MM.1S (cell line): Measurements from ENCODE around the gene ANTXR1.

Source experiments
- DNase-seq: peaks from one replicate; pipeline ENCODE4 v3.0.0-alpha.2; 2015
- H2AFZ ChIP-seq: fragments of 300-600 bp; sonication (generic); 2 replicates; pipeline ENCODE4 v1.6.0; 2016; ENCODE audit warnings: antibody characterized with exemption, low read length
- H3F3A ChIP-seq: fragments of 300-600 bp; sonication (generic); 2 replicates; pipeline ENCODE4 v1.6.1; 2016; ENCODE audit warnings: mild to moderate bottlenecking, antibody characterized with exemption, low read length, moderate library complexity, mixed read lengths; ENCODE audit not compliant: insufficient read depth
- H3K27ac ChIP-seq: fragments of 300-600 bp; sonication (generic); 2 replicates; pipeline ENCODE4 v1.5.1; 2016; ENCODE audit warnings: mild to moderate bottlenecking, low read length
- H3K27me3 ChIP-seq: fragments of 300-600 bp; sonication (generic); replicated peaks from 2 replicates; pipeline ENCODE4 v1.6.0; 2016; ENCODE audit warnings: low read length; ENCODE audit not compliant: insufficient read depth
- H3K36me3 ChIP-seq: fragments of 300-600 bp; sonication (generic); replicated peaks from 2 replicates; pipeline ENCODE4 v1.6.1; 2016; ENCODE audit warnings: mild to moderate bottlenecking, low read length, mixed read lengths; ENCODE audit not compliant: insufficient read depth
- H3K4me1 ChIP-seq: fragments of 300-600 bp; sonication (generic); 2 replicates; pipeline ENCODE4 v1.6.1; 2016; ENCODE audit warnings: low read length, mixed read lengths
- H3K4me2 ChIP-seq: fragments of 300-600 bp; sonication (generic); 2 replicates; pipeline ENCODE4 v1.6.0; 2016; ENCODE audit warnings: low read depth, low read length
- H3K4me3 ChIP-seq: fragments of 300-600 bp; sonication (generic); 2 replicates; pipeline ENCODE4 v1.5.1; 2016; ENCODE audit warnings: low read length, mixed read lengths
- H3K79me2 ChIP-seq: fragments of 300-600 bp; sonication (generic); 2 replicates; pipeline ENCODE4 v1.6.1; 2016; ENCODE audit warnings: mixed run types, low read length, mixed read lengths
- H3K9ac ChIP-seq: fragments of 300-600 bp; sonication (generic); 2 replicates; pipeline ENCODE4 v1.6.1; 2016; ENCODE audit warnings: low read length, mixed read lengths
- H3K9me2 ChIP-seq: fragments of 300-600 bp; sonication (generic); replicated peaks from 2 replicates; pipeline ENCODE4 v1.6.1; 2016; ENCODE audit warnings: mild to moderate bottlenecking, low read length, mixed read lengths; ENCODE audit not compliant: insufficient read depth
- H3K9me3 ChIP-seq: fragments of 300-600 bp; sonication (generic); replicated peaks from 2 replicates; pipeline ENCODE4 v1.6.1; 2016; ENCODE audit warnings: mild to moderate bottlenecking, low read length, mixed read lengths; ENCODE audit not compliant: insufficient read depth
- H4K20me1 ChIP-seq: fragments of 300-600 bp; sonication (generic); 2 replicates; pipeline ENCODE4 v1.6.1; 2016; ENCODE audit warnings: mild to moderate bottlenecking, low read length, moderate library complexity, mixed read lengths; ENCODE audit not compliant: insufficient read depth
- EZH2 ChIP-seq: fragments of 300-600 bp; sonication (generic); optimal IDR thresholded peaks from 2 replicates; pipeline ENCODE3; 2017; ENCODE audit warnings: low read depth, mild to moderate bottlenecking, antibody characterized with exemption, low read length, mixed read lengths
- EZH2phosphoT487 ChIP-seq: fragments of 300-600 bp; sonication (generic); IDR thresholded peaks from 2 replicates; pipeline ENCODE4 v1.6.1; 2018; ENCODE audit warnings: antibody characterized with exemption, low read length
- TF ChIP-seq, protein P1 (sequence below): fragments of 300-600 bp; sonication (generic); IDR thresholded peaks from 2 replicates; pipeline ENCODE4 v1.5.1; 2016; ENCODE audit warnings: antibody characterized with exemption, low read length, mixed read lengths

Gene ANTXR1

DNA sequence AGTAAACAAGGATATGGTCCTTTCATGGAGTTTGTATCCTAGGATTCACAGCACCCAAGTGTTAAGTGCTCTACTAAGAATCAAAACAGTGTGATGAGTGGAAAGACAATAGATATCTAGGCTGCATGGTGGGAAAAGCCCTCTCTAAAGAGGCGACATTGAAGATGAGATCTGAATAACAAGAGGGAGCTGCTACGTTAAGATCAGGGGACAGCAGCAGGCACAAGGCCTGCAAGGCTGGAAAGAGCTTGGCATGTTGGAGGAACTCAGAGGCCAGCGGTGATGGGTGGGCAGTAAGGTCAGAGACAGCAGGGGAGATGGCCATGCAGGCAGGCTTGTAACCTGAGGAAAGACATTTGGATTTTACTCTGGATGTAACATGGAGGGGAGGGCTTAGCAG lies 196.5 kb downstream of the ANTXR1 start:
- H3K79me2 ChIP-seq, result no peaks in the 10 kb centered on the region
- H3K9ac ChIP-seq, result no peak overlapping the region
- H4K20me1 ChIP-seq, result no peaks in the 10 kb centered on the region
- H3K27me3 ChIP-seq, result no peaks in the 10 kb centered on the region
- H2AFZ ChIP-seq, result no peak overlapping the region
- no peaks in the 10 kb centered on the region for H3K9me2 ChIP-seq
- H3K9me3 ChIP-seq, result no peaks in the 10 kb centered on the region
- no peaks in the 10 kb centered on the region for H3K4me1 ChIP-seq
- H3K27ac ChIP-seq, result no peak overlapping the region
- H3K36me3 ChIP-seq, result no peaks in the 10 kb centered on the region
- DNase-seq, result no peak
- TF ChIP-seq, protein P1, sequence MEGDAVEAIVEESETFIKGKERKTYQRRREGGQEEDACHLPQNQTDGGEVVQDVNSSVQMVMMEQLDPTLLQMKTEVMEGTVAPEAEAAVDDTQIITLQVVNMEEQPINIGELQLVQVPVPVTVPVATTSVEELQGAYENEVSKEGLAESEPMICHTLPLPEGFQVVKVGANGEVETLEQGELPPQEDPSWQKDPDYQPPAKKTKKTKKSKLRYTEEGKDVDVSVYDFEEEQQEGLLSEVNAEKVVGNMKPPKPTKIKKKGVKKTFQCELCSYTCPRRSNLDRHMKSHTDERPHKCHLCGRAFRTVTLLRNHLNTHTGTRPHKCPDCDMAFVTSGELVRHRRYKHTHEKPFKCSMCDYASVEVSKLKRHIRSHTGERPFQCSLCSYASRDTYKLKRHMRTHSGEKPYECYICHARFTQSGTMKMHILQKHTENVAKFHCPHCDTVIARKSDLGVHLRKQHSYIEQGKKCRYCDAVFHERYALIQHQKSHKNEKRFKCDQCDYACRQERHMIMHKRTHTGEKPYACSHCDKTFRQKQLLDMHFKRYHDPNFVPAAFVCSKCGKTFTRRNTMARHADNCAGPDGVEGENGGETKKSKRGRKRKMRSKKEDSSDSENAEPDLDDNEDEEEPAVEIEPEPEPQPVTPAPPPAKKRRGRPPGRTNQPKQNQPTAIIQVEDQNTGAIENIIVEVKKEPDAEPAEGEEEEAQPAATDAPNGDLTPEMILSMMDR, result no peak
- TF ChIP-seq EZH2phosphoT487, result no peak
- TF ChIP-seq EZH2, result no peak
- H3F3A ChIP-seq, result no peaks in the 10 kb centered on the region
- no peak overlapping the region for H3K4me3 ChIP-seq
- no peak overlapping the region for H3K4me2 ChIP-seq

GRCh38 chr2:69210385-69210784 lies 197.4 kb downstream of the ANTXR1 start:
- no peaks in the 10 kb centered on the region for H3K9me2 ChIP-seq
- TF ChIP-seq EZH2phosphoT487 (no peak), EZH2 (no peak)
- TF ChIP-seq, protein P1, result no peak
- no peaks in the 10 kb centered on the region for H3K4me1 ChIP-seq
- no peak overlapping the region for H3K9ac ChIP-seq
- H4K20me1 ChIP-seq, result no peaks in the 10 kb centered on the region
- no peaks in the 10 kb centered on the region for H3K79me2 ChIP-seq
- no peak overlapping the region for H2AFZ ChIP-seq
- H3K9me3 ChIP-seq, result no peaks in the 10 kb centered on the region
- H3F3A ChIP-seq, result no peaks in the 10 kb centered on the region
- no peak overlapping the region for H3K4me2 ChIP-seq
- DNase-seq, result no peak
- H3K36me3 ChIP-seq, result no peaks in the 10 kb centered on the region
- no peak overlapping the region for H3K27ac ChIP-seq
- H3K27me3 ChIP-seq, result no peaks in the 10 kb centered on the region
- no peak overlapping the region for H3K4me3 ChIP-seq

GRCh38 chr2:69211048-69211447 lies 198.1 kb downstream of the ANTXR1 start:
- H3F3A ChIP-seq, result no peaks in the 10 kb centered on the region
- H3K27me3 ChIP-seq, result no peaks in the 10 kb centered on the region
- no peak overlapping the region for H3K4me3 ChIP-seq
- no peaks in the 10 kb centered on the region for H4K20me1 ChIP-seq
- no peak overlapping the region for H3K9ac ChIP-seq
- H3K9me3 ChIP-seq, result no peaks in the 10 kb centered on the region
- no peak overlapping the region for H3K4me2 ChIP-seq
- TF ChIP-seq, protein P1, result no peak
- TF ChIP-seq EZH2phosphoT487 (no peak), EZH2 (no peak)
- H2AFZ ChIP-seq, result no peak overlapping the region
- H3K79me2 ChIP-seq, result no peaks in the 10 kb centered on the region
- DNase-seq, result no peak
- H3K27ac ChIP-seq, result no peak overlapping the region
- no peaks in the 10 kb centered on the region for H3K9me2 ChIP-seq
- H3K4me1 ChIP-seq, result no peaks in the 10 kb centered on the region
- H3K36me3 ChIP-seq, result no peaks in the 10 kb centered on the region

DNA sequence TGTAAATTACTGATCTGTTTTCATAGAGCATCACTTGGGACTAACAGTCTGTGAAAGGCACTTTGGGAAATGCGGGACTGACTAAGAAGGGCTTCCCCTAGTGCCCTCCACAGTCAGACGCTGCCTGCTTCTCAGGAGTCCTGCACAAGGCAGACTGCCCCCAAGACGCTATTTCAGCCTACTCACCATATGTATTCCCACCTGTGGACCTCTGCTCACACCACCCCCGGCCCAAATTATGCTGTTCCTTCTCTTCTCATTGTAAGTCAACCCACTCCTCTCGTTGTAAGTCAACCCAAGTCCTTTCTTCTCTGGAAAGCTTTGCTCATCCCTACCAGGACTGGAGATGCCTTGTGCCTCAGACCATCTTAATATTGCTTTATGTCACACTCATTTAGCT lies 198.7 kb downstream of the ANTXR1 start:
- Histone ChIP-seq H3K4me1 (no peaks in the 10 kb centered on the region), H3K4me3 (no peak overlapping the region), H3K9me3 (no peaks in the 10 kb centered on the region), H3K9me2 (no peaks in the 10 kb centered on the region), H4K20me1 (no peaks in the 10 kb centered on the region), H3K79me2 (no peaks in the 10 kb centered on the region), H3K27ac (no peak overlapping the region), H3F3A (no peaks in the 10 kb centered on the region), H3K4me2 (no peak overlapping the region), H3K36me3 (no peaks in the 10 kb centered on the region), H3K27me3 (no peaks in the 10 kb centered on the region), H2AFZ (no peak overlapping the region), H3K9ac (no peak overlapping the region)
- TF ChIP-seq EZH2phosphoT487, result no peak
- DNase-seq, result no peak
